Tongue (tissue), 2 donors: ENCODE measurements around the gene RHEB. TPM values are rescaled to one million over a fixed set of nuclear protein-coding genes. Genes with fewer than 3 reads are reported as not detected.

Source experiments
- DNase-seq: peaks from one replicate; pipeline ENCODE4 v3.0.0-alpha.2; 2015
- total RNA-seq: library from RNA; depleted of rRNA; stranded (reverse); fragments of >200 nt; gene quantifications from one replicate; pipeline ENCODE4 v1.2.3, GENCODE V29; 2014

The RHEB gene
- total RNA-seq, 1 donor from 2014 or later = 64.9 TPM

- no peak for DNase-seq
These were observed 5.2 kb upstream of the RHEB start for GRCh38 chr7:151524845-151525244.

GRCh38 chr7:151524331-151524730 lies 4.6 kb upstream of the RHEB start:
- DNase-seq = no peak

GRCh38 chr7:151520419-151521261 lies 945 bp upstream of the RHEB start:
- peak; percentile 43 for DNase-seq

- peak; percentile 59 for DNase-seq
These were observed 539 bp downstream of the RHEB start for GRCh38 chr7:151518947-151519764.

GRCh38 chr7:151518105-151518946 lies 1.4 kb downstream of the RHEB start:
- DNase-seq = peak; percentile 54

GRCh38 chr7:151517601-151518104 lies 2.0 kb downstream of the RHEB start:
- DNase-seq = no peak

- no peak for DNase-seq
These were observed 4.5 kb downstream of the RHEB start for GRCh38 chr7:151515276-151515565.

- DNase-seq = no peak
These were observed 5.0 kb downstream of the RHEB start for GRCh38 chr7:151514461-151515275.

- DNase-seq = no peak
These were observed 6.6 kb downstream of the RHEB start for GRCh38 chr7:151513133-151513532.

GRCh38 chr7:151512353-151512752 lies 7.3 kb downstream of the RHEB start:
- DNase-seq = no peak

- no peak for DNase-seq
These were observed 7.7 kb downstream of the RHEB start for GRCh38 chr7:151511946-151512345.

- no peak for DNase-seq
These were observed 8.4 kb downstream of the RHEB start for GRCh38 chr7:151511270-151511669.

GRCh38 chr7:151509670-151510333 lies 9.9 kb downstream of the RHEB start:
- DNase-seq = no peak

GRCh38 chr7:151508991-151509390 lies 10.7 kb downstream of the RHEB start:
- no peak for DNase-seq

- DNase-seq = no peak
These were observed 11.9 kb downstream of the RHEB start for GRCh38 chr7:151507806-151508205.

- no peak for DNase-seq
These were observed 12.8 kb downstream of the RHEB start for GRCh38 chr7:151506901-151507382.

- no peak for DNase-seq
These were observed 13.7 kb downstream of the RHEB start for GRCh38 chr7:151505836-151506468.

GRCh38 chr7:151505433-151505832 lies 14.3 kb downstream of the RHEB start:
- DNase-seq = no peak

GRCh38 chr7:151504715-151505326 lies 14.9 kb downstream of the RHEB start:
- no peak for DNase-seq
